HepG2 (cell line): ENCODE data around the gene MN1. TPM values are rescaled to one million over a fixed set of nuclear protein-coding genes. Genes with fewer than 3 reads are reported as not detected.

Source experiments
- ATAC-seq: fragments of 200-7000 bp; cut with Tn5 transposase; 3 replicates; pipeline ENCODE4 v1.9.1; 2020; ENCODE audit warnings: mild to moderate bottlenecking, moderate library complexity
- BruUV-seq: library from RNA; stranded (reverse); fragments of 400-500 nt; replicated peaks from 2 replicates; lab custom pipeline; 2021; lab: Mats Ljungman, UMichigan
- CTCF ChIA-PET: fragments of 300-600 bp; formaldehyde crosslinking; extraction: SDS; loops from one replicate; lab custom pipeline; 2021; ENCODE audit warnings: low total read pairs, inconsistent platforms, low intra/inter-chr PET ratio; lab: Yijun Ruan, JAX
- POLR2A ChIA-PET: fragments of 350-600 bp; sonication (Branson Sonifier 250); formaldehyde crosslinking; loops from one replicate; lab custom pipeline; 2020; ENCODE audit warnings: antibody characterized with exemption, inconsistent platforms; lab: Yijun Ruan, JAX
- DNase-seq: peaks from one replicate; pipeline ENCODE4 v3.0.0-alpha.2; 2015; ENCODE audit warnings: low spot score
- FAIRE-seq: peaks from 3 replicates; lab custom pipeline; 2011; peaks lifted over from hg19 to GRCh38; lab: Jason Lieb, UNC
- H2AFZ ChIP-seq: one replicate; pipeline ENCODE4 v1.6.1; 2011; ENCODE audit warnings: low read length, inconsistent platforms
- H3K27ac ChIP-seq: fragments of 300-600 bp; 3 replicates; pipeline ENCODE4 v1.8.0; 2011; ENCODE audit warnings: mixed run types, mild to moderate bottlenecking, mixed read lengths, low read length, inconsistent platforms; ENCODE audit not compliant: insufficient read depth; ENCODE audit errors: extremely low read length
- H3K27me3 ChIP-seq, 2 experiments: fragments of 200-600 bp in 1 of 2; 2 replicates in 1 of 2; 3 replicates in 1 of 2; pipeline versions ENCODE4 v1.6.0 to v1.8.0; 2011; ENCODE audit warnings: low read length in 2 of 2, mild to moderate bottlenecking in 2 of 2, moderate library complexity in 2 of 2, inconsistent platforms in 1 of 2; ENCODE audit not compliant: insufficient read depth in 2 of 2, control insufficient read depth in 1 of 2
- H3K36me3 ChIP-seq, 2 experiments: fragments of 200-600 bp in 1 of 2; replicated peaks in 1 of 2; 2 replicates in 1 of 2; 3 replicates in 1 of 2; pipeline versions ENCODE4 v1.5.1 to v1.8.0; 2011; ENCODE audit warnings: low read length in 2 of 2, inconsistent platforms in 1 of 2; ENCODE audit not compliant: insufficient read depth in 2 of 2, control insufficient read depth in 1 of 2
- H3K4me1 ChIP-seq: 2 replicates; pipeline ENCODE4 v1.5.1; 2012; ENCODE audit warnings: low read length, inconsistent platforms; ENCODE audit not compliant: insufficient read depth
- H3K4me2 ChIP-seq: 2 replicates; pipeline ENCODE4 v1.6.0; 2011; ENCODE audit warnings: low read depth, low read length, inconsistent platforms
- H3K4me3 ChIP-seq, 3 experiments: fragments of 200-600 bp in 1 of 3; sonication (generic), shearing (Covaris generic) in 1 of 3; replicated peaks in 1 of 3; 2 replicates each; pipeline ENCODE4 v1.5.1; 2011 to 2016; ENCODE audit warnings: low read length in 3 of 3, inconsistent platforms in 2 of 3, low read depth in 2 of 3, mild to moderate bottlenecking in 2 of 3, control low read depth in 1 of 3, mixed read lengths in 1 of 3; ENCODE audit not compliant: insufficient read depth in 1 of 3
- H3K79me2 ChIP-seq: one replicate; pipeline ENCODE4 v1.6.1; 2011; ENCODE audit warnings: low read length, inconsistent platforms; ENCODE audit not compliant: insufficient read depth
- H3K9ac ChIP-seq: 2 replicates; pipeline ENCODE4 v1.6.0; 2011; ENCODE audit warnings: mild to moderate bottlenecking, low read depth, low read length, inconsistent platforms; ENCODE audit not compliant: insufficient read depth
- H3K9me3 ChIP-seq: 2 replicates; pipeline ENCODE4 v1.5.1; 2012; ENCODE audit warnings: mild to moderate bottlenecking, low read length
- H4K20me1 ChIP-seq: 2 replicates; pipeline ENCODE4 v1.6.0; 2011; ENCODE audit warnings: inconsistent platforms, mild to moderate bottlenecking, low read length, moderate library complexity; ENCODE audit not compliant: insufficient read depth
- FIP1L1 ChIP-seq: fragments of 200-400 bp; formaldehyde crosslinking; IDR thresholded peaks from 2 replicates; pipeline ENCODE4 v1.6.1; 2018; ENCODE audit warnings: low read depth, mild to moderate bottlenecking, low read length, moderate library complexity, borderline replicate concordance; ENCODE audit not compliant: insufficient read depth
- GPN1 ChIP-seq: sonication (generic); formaldehyde crosslinking; IDR thresholded peaks from 2 replicates; pipeline ENCODE4 v1.5.1; 2020; ENCODE audit warnings: missing genetic modification reagents, borderline replicate concordance
- NR2F6 ChIP-seq, 2 experiments: IDR thresholded peaks; 2 replicates each; pipeline ENCODE4 v1.6.1; 2016; ENCODE audit warnings: antibody characterized with exemption in 1 of 2, mild to moderate bottlenecking in 1 of 2
- RORA ChIP-seq: sonication (generic); formaldehyde crosslinking; IDR thresholded peaks from 2 replicates; pipeline ENCODE4 v1.5.0; 2020; ENCODE audit warnings: mild to moderate bottlenecking, missing genetic modification reagents, moderate library complexity
- SUZ12 ChIP-seq: fragments of 150-350 bp; IDR thresholded peaks from 2 replicates; pipeline ENCODE4 v1.6.1; 2014; ENCODE audit warnings: low read depth, low read length
- ZBTB42 ChIP-seq: sonication (generic); formaldehyde crosslinking; IDR thresholded peaks from 2 replicates; pipeline ENCODE4 v1.5.0; 2020; ENCODE audit warnings: mild to moderate bottlenecking, missing genetic modification reagents
- ZFP36 ChIP-seq: fragments of 150-350 bp; IDR thresholded peaks from 2 replicates; pipeline ENCODE4 v1.6.1; 2018; ENCODE audit warnings: borderline replicate concordance, low read length, low read depth; ENCODE audit not compliant: partially characterized antibody
- ZNF205 ChIP-seq: IDR thresholded peaks from 2 replicates; pipeline ENCODE4 v1.6.1; 2018; ENCODE audit warnings: missing biosample characterization, missing genetic modification reagents
- ZNF264 ChIP-seq: sonication (generic); formaldehyde crosslinking; IDR thresholded peaks from 2 replicates; pipeline ENCODE4 v1.4.0; 2020; ENCODE audit warnings: missing genetic modification reagents
- ZNF292 ChIP-seq: sonication (generic); formaldehyde crosslinking; IDR thresholded peaks from 2 replicates; pipeline ENCODE4 v1.8.1; 2022; ENCODE audit warnings: mild to moderate bottlenecking, low read depth, missing genetic modification reagents, borderline replicate concordance
- ZNF501 ChIP-seq: sonication (generic); formaldehyde crosslinking; IDR thresholded peaks from 2 replicates; pipeline ENCODE4 v1.5.1; 2020; ENCODE audit warnings: mild to moderate bottlenecking, moderate library complexity, missing genetic modification reagents
- WGBS: methylation state at CpG from one replicate; pipeline ENCODE4 v1.1.6; 2017; ENCODE audit warnings: low lambda C conversion rate; 5-methylcytosine and 5-hydroxymethylcytosine counted together
- in situ Hi-C: cut with HindIII; loops from 2 replicates; pipeline ENCODE4 v1.10.0; 2017; ENCODE audit warnings: low pct_unique_long_range_greater_than_20kb; ENCODE audit not compliant: extremely low pct_ligation_motif_present
- intact Hi-C: fragments of 100-400 bp; cut with micrococcal nuclease; formaldehyde crosslinking; loops from one replicate; pipeline ENCODE4 v1.10.0; 2022; ENCODE audit not compliant: unreplicated experiment
- polyA plus RNA-seq, 8 experiments: library from polyadenylated mRNA; depleted of rRNA in 3 of 8; stranded (reverse) in 7 of 8; unstranded in 1 of 8; fragments of >200 nt; fragmentation: Illumina TruSeq in 4 of 8; extraction: Trizol in 4 of 8; gene quantifications; 2 replicates each; pipeline versions ENCODE4 v1.2.1 to v1.2.3, GENCODE V29; 2011 to 2016; ENCODE audit warnings: low read depth in 4 of 8, missing spikeins in 1 of 8, mixed read lengths in 1 of 8; ENCODE audit not compliant: insufficient read depth in 1 of 8
- total RNA-seq, 5 experiments: library from RNA; depleted of rRNA; stranded (reverse); fragments of >200 nt; fragmentation: Illumina TruSeq; extraction: Trizol; gene quantifications; 2 replicates each; pipeline ENCODE4 v1.2.3, GENCODE V29; 2016; ENCODE audit warnings: low read depth in 1 of 5
- TF ChIP-seq, protein P1 (sequence below): sonication (generic); formaldehyde crosslinking; IDR thresholded peaks from 2 replicates; pipeline ENCODE4 v1.4.0; 2020; ENCODE audit warnings: missing genetic modification reagents, borderline replicate concordance
- TF ChIP-seq, protein P2 (sequence below): sonication (generic); formaldehyde crosslinking; IDR thresholded peaks from 2 replicates; pipeline ENCODE4 v1.4.0; 2020; ENCODE audit warnings: missing genetic modification reagents

MN1 gene
- total and polyA plus RNA-seq, 2 of the 13 experiments (the other 11 are each of a cell fraction or from before 2014, with no cell fraction given): 0.01 TPM; not detected in 1

DNA sequence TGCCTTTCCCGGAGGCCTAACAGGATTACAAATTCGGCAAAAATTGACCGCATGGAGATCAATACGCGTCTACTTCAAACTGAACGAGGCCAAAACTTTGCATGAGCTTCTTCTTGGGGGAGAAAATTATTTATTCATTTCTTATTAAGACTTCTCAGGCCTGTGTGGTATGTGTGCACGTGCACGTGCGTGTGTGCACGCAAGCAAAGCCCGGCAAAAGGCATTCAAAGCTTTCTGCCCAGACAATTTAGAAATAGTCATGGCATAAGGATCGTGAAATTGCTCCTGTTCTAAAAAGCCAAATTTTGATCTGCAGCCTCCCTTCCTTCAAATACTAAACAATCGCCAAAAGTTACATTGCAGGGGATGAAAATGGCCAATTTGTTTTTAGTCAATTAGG is 14.6 kb downstream of the MN1 start:
- POLR2A ChIA-PET: no interaction called here

More for the DNA sequence above, 14.6 kb downstream of the MN1 start:
- H3K9ac ChIP-seq: no peak overlapping the region
- H3K79me2 ChIP-seq: no peaks in the 10 kb centered on the region
- no peak overlapping the region for H3K4me3 ChIP-seq
- H3K9me3 ChIP-seq: no peaks in the 10 kb centered on the region
- intact Hi-C loops: no loop called here
- BruUV-seq: no TSS peak
- no peak overlapping the region for H2AFZ ChIP-seq
- H3K27ac ChIP-seq: no peak overlapping the region
- in situ Hi-C loops: no loop called here
- no peaks in the 10 kb centered on the region for H3K36me3 ChIP-seq
- TF ChIP-seq ZNF292 (CRISPR knock-in tag) (no peak), FIP1L1 (no peak), ZFP36 (no peak), ZNF264 (CRISPR knock-in tag) (no peak), NR2F6 (IDR thresholded peaks at IDR 0.05) (no peak), NR2F6 (CRISPR knock-in tag; IDR thresholded peaks at IDR 0.05) (no peak), ZBTB42 (CRISPR knock-in tag) (no peak), SUZ12 (no peak), RORA (no peak), GPN1 (CRISPR knock-in tag) (no peak), ZNF501 (no peak), ZNF205 (CRISPR knock-in tag) (no peak)
- TF ChIP-seq, protein P1, sequence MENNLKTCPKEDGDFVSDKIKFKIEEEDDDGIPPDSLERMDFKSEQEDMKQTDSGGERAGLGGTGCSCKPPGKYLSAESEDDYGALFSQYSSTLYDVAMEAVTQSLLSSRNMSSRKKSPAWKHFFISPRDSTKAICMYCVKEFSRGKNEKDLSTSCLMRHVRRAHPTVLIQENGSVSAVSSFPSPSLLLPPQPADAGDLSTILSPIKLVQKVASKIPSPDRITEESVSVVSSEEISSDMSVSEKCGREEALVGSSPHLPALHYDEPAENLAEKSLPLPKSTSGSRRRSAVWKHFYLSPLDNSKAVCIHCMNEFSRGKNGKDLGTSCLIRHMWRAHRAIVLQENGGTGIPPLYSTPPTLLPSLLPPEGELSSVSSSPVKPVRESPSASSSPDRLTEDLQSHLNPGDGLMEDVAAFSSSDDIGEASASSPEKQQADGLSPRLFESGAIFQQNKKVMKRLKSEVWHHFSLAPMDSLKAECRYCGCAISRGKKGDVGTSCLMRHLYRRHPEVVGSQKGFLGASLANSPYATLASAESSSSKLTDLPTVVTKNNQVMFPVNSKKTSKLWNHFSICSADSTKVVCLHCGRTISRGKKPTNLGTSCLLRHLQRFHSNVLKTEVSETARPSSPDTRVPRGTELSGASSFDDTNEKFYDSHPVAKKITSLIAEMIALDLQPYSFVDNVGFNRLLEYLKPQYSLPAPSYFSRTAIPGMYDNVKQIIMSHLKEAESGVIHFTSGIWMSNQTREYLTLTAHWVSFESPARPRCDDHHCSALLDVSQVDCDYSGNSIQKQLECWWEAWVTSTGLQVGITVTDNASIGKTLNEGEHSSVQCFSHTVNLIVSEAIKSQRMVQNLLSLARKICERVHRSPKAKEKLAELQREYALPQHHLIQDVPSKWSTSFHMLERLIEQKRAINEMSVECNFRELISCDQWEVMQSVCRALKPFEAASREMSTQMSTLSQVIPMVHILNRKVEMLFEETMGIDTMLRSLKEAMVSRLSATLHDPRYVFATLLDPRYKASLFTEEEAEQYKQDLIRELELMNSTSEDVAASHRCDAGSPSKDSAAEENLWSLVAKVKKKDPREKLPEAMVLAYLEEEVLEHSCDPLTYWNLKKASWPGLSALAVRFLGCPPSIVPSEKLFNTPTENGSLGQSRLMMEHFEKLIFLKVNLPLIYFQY (CRISPR knock-in tag): no peak
- TF ChIP-seq, protein P2, sequence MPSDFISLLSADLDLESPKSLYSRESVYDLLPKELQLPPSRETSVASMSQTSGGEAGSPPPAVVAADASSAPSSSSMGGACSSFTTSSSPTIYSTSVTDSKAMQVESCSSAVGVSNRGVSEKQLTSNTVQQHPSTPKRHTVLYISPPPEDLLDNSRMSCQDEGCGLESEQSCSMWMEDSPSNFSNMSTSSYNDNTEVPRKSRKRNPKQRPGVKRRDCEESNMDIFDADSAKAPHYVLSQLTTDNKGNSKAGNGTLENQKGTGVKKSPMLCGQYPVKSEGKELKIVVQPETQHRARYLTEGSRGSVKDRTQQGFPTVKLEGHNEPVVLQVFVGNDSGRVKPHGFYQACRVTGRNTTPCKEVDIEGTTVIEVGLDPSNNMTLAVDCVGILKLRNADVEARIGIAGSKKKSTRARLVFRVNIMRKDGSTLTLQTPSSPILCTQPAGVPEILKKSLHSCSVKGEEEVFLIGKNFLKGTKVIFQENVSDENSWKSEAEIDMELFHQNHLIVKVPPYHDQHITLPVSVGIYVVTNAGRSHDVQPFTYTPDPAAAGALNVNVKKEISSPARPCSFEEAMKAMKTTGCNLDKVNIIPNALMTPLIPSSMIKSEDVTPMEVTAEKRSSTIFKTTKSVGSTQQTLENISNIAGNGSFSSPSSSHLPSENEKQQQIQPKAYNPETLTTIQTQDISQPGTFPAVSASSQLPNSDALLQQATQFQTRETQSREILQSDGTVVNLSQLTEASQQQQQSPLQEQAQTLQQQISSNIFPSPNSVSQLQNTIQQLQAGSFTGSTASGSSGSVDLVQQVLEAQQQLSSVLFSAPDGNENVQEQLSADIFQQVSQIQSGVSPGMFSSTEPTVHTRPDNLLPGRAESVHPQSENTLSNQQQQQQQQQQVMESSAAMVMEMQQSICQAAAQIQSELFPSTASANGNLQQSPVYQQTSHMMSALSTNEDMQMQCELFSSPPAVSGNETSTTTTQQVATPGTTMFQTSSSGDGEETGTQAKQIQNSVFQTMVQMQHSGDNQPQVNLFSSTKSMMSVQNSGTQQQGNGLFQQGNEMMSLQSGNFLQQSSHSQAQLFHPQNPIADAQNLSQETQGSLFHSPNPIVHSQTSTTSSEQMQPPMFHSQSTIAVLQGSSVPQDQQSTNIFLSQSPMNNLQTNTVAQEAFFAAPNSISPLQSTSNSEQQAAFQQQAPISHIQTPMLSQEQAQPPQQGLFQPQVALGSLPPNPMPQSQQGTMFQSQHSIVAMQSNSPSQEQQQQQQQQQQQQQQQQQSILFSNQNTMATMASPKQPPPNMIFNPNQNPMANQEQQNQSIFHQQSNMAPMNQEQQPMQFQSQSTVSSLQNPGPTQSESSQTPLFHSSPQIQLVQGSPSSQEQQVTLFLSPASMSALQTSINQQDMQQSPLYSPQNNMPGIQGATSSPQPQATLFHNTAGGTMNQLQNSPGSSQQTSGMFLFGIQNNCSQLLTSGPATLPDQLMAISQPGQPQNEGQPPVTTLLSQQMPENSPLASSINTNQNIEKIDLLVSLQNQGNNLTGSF (CRISPR knock-in tag): no peak
- no peaks in the 10 kb centered on the region for H3K4me1 ChIP-seq
- no peaks in the 10 kb centered on the region for H4K20me1 ChIP-seq
- peaks cover 4 to 29% of the 10 kb centered on the region in 2 experiments; a peak in 3 of 5 replicates for H3K27me3 ChIP-seq
- FAIRE-seq: no peak
- no peak overlapping the region for H3K4me2 ChIP-seq
- DNase-seq: no peak
- CTCF ChIA-PET: no interaction called here
- 60% methylated on average over 13 of the region's 13 CpGs for WGBS
- ATAC-seq: no peak
